Liver (tissue), 3 donors: ENCODE results near the gene ARFGAP1.

Experiments used
- CTCF ChIP-seq: fragments of 150-350 bp; IDR thresholded peaks from 2 replicates; pipeline ENCODE4 v1.5.1; 2017; ENCODE audit warnings: improper control_type of control experiment, low read depth, low read length; ENCODE audit not compliant: missing input control
- EGR1 ChIP-seq, 2 donors: IDR thresholded peaks; 2 replicates each; pipeline ENCODE4 v1.6.1; 2016 to 2018; ENCODE audit warnings: antibody characterized with exemption in 2 of 2, low read depth in 2 of 2
- FOXA1 ChIP-seq: IDR thresholded peaks from 2 replicates; pipeline ENCODE4 v1.6.1; 2016; ENCODE audit warnings: antibody characterized with exemption
- GABPA ChIP-seq, 2 donors: IDR thresholded peaks in 1 of 2; conservative IDR thresholded peaks in 1 of 2; 2 replicates each; pipeline ENCODE4 v1.6.1; 2016; ENCODE audit warnings: antibody characterized with exemption in 2 of 2, mild to moderate bottlenecking in 1 of 2, moderate library complexity in 1 of 2
- HNF4G ChIP-seq: IDR thresholded peaks from 2 replicates; pipeline ENCODE4 v1.6.1; 2016; ENCODE audit warnings: antibody characterized with exemption
- MAX ChIP-seq: IDR thresholded peaks from 2 replicates; pipeline ENCODE4 v1.6.1; 2016; ENCODE audit warnings: antibody characterized with exemption
- RAD21 ChIP-seq, 2 donors: IDR thresholded peaks; 2 replicates each; pipeline ENCODE4 v1.6.1; 2016; ENCODE audit warnings: antibody characterized with exemption in 2 of 2, mild to moderate bottlenecking in 2 of 2
- REST ChIP-seq: IDR thresholded peaks from 2 replicates; pipeline ENCODE4 v1.6.1; 2016; ENCODE audit warnings: antibody characterized with exemption, mild to moderate bottlenecking
- TAF1 ChIP-seq: conservative IDR thresholded peaks from 2 replicates; pipeline ENCODE4 v1.6.1; 2016; ENCODE audit warnings: antibody characterized with exemption, mild to moderate bottlenecking
- YY1 ChIP-seq: IDR thresholded peaks from 2 replicates; pipeline ENCODE4 v1.6.1; 2016; ENCODE audit warnings: antibody characterized with exemption, mild to moderate bottlenecking
- donor health status: healthy.
- donor health status: healthy.

GRCh38 chr20:63273635-63274380, 1.2 kb downstream of the ARFGAP1 start:
- TF ChIP-seq CTCF (no peak), HNF4G (no peak), YY1 (no peak), MAX (no peak), GABPA (IDR thresholded peaks at IDR 0.05 in 1 of 2, conservative IDR thresholded peaks at IDR 0.05 in 1 of 2) (no peak), TAF1 (no peak), RAD21 (IDR thresholded peaks at IDR 0.05) (no peak), FOXA1 (no peak), REST (no peak), EGR1 (IDR thresholded peaks at IDR 0.05; ENCODE audit: low read depth in 2 of 2) (no peak)
